Measurements from ENCODE around the gene PKNOX2.

DNA sequence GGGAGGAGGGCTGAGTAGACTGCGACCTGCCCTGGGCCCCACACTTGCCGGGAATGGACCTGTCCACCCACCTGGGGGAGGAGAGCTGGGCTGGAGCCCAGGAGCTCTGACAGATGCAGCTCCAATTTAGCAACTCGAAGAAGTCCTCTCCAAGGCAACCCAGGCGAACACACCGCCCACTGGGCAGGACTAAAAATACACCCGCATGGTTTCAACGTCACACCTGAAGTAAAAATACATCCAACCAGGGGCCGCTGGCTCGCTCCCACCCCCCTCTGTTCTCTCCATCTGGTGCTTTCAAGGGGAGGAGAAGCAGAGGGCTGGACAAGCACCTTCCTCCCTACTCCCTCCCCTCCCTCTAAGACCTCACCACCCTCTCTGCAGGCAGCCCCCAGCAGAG, 211.6 kb downstream of the PKNOX2 start:
- TF ChIP-seq, protein P1, sequence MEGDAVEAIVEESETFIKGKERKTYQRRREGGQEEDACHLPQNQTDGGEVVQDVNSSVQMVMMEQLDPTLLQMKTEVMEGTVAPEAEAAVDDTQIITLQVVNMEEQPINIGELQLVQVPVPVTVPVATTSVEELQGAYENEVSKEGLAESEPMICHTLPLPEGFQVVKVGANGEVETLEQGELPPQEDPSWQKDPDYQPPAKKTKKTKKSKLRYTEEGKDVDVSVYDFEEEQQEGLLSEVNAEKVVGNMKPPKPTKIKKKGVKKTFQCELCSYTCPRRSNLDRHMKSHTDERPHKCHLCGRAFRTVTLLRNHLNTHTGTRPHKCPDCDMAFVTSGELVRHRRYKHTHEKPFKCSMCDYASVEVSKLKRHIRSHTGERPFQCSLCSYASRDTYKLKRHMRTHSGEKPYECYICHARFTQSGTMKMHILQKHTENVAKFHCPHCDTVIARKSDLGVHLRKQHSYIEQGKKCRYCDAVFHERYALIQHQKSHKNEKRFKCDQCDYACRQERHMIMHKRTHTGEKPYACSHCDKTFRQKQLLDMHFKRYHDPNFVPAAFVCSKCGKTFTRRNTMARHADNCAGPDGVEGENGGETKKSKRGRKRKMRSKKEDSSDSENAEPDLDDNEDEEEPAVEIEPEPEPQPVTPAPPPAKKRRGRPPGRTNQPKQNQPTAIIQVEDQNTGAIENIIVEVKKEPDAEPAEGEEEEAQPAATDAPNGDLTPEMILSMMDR (IDR thresholded peaks at IDR 0.05): no peak
- TF ChIP-seq POLR2A (IDR thresholded peaks at IDR 0.05; ENCODE audit: low read depth) (no peak), POLR2AphosphoS5 (IDR thresholded peaks at IDR 0.05) (peak; percentile 56 to 66), EP300 (IDR thresholded peaks at IDR 0.05) (no peak)

Measured in esophagus muscularis mucosa (tissue), 4 donors.